ENCODE data around the gene SLC4A5.
A peak's percentile ranks its signal among the peaks of the same experiment; 100 is the strongest.

Gene SLC4A5, protein sequence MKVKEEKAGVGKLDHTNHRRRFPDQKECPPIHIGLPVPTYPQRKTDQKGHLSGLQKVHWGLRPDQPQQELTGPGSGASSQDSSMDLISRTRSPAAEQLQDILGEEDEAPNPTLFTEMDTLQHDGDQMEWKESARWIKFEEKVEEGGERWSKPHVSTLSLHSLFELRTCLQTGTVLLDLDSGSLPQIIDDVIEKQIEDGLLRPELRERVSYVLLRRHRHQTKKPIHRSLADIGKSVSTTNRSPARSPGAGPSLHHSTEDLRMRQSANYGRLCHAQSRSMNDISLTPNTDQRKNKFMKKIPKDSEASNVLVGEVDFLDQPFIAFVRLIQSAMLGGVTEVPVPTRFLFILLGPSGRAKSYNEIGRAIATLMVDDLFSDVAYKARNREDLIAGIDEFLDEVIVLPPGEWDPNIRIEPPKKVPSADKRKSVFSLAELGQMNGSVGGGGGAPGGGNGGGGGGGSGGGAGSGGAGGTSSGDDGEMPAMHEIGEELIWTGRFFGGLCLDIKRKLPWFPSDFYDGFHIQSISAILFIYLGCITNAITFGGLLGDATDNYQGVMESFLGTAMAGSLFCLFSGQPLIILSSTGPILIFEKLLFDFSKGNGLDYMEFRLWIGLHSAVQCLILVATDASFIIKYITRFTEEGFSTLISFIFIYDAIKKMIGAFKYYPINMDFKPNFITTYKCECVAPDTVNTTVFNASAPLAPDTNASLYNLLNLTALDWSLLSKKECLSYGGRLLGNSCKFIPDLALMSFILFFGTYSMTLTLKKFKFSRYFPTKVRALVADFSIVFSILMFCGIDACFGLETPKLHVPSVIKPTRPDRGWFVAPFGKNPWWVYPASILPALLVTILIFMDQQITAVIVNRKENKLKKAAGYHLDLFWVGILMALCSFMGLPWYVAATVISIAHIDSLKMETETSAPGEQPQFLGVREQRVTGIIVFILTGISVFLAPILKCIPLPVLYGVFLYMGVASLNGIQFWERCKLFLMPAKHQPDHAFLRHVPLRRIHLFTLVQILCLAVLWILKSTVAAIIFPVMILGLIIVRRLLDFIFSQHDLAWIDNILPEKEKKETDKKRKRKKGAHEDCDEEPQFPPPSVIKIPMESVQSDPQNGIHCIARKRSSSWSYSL

DNA sequence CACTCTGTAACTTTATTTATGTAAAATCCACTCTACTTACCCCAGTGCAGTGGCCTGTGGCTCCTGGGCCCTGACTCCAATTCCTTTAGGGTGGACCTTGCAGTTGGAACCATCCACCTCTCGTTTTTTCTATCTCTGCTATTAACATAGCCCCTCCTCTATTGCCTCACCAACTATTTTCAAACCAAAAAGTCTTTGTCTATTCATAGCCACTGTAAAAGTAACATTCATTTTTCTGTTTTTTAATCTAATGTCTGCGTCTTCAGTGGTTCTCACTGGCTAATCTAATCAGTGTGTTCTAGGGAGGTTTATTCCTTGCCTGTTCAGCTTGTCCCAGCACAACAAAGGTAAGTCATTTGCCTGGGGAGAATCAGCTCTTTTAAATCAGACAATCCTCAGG, at the start of gene SLC4A5:
SLC4A5 (minus strand) TSS at position 101 of the 400 bp plus-strand sequence. CDS start 28,393 bp downstream, outside the sequence.
- DNase-seq (ENCODE audit: low spot score), result no peak

DNA sequence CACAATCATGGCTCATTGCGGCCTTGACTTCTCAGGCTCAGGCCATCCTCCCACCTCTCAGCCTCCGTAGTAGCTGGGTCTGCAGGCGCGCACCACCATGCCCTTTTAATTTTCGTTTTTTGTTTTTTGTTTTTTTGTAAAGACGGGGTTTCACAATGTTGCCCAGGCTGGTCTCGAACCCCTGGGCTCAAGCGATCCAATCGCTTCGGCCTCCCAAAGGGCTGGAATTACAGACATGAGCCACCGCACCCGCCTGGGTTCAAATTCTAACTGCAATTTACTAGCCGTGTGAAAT, 49.2 kb upstream of the SLC4A5 start:
- DNase-seq (ENCODE audit: low spot score), result no peak

DNA sequence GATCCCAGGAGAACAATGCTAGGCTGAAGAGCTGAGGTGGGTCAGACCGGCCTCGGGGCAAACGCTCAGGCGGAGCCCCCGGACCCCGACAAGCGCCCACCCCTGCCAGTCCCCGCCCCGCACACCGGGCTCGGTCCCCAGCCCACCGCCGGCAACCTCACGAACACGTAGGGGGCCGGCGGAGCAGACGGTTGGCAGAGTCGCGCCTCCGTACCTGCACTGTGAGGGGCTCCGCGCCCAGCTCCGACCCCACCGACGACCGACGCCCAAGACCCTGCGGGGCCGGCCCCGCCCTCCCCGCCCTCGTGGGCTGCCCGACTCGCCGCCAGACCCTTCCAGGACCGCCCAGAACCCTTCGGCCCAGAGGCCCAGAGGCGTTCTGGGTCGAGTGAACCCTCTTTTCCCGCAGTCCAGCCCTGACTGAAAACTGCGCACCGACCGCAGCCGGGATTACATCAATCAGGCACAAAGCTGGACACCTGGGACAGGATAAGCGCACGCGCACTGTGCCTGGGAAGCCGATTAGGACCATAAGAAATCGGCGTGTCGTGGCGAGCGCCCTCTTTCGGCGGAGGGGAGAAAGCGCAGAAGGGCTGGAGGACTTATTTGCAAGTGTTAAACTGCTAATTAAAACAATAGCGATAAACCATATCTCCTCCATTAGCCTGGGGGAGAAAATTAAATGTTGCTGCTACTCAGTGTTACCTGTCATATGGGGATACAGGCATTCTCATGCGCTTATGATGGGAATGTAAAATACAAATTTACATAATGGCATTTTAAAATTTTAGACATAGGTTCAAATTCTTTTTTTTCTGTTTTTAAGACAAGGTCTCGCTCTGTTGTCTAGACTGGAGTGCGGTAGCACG, 48.6 kb upstream of the SLC4A5 start:
- peak; percentile 94 for DNase-seq (ENCODE audit: low spot score)

DNA sequence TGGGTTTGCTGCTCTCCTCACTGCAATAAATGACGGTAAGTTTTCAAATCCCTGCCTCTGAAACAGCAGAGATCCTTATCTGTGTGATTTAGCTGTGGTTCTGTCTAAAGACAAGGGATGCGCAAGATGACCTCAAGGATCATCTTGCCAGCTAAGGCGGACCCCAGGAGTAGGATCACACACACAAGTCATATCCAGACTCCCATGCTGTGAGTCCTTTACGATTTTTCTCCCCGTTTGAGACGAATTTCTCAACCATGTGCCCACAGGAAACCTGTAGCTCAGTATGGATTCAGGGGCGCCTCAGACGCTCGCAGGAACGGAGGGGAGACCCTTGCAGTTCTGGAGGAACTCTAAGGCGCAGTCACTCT, 48.0 kb upstream of the SLC4A5 start:
- DNase-seq (ENCODE audit: low spot score), result peak; percentile 49

DNA sequence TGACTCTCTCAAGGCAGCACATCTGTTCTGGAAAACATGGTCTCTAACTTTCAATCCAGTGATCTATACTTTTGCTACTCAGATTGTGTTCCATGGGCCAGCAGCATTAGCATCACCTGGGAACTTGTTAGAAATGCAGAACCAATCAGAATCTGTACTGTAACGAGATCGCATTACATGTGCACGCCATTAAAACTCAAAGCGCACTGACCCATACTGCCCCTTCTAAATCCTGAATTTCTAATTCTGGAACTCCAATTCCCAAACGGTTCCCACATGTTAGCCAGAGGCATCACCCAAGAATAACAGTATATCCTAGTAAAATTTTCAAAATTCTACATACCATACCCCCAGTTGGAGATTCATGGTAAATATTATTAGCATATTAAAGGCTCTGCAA, 47.4 kb upstream of the SLC4A5 start:
- DNase-seq (ENCODE audit: low spot score), result no peak

DNA sequence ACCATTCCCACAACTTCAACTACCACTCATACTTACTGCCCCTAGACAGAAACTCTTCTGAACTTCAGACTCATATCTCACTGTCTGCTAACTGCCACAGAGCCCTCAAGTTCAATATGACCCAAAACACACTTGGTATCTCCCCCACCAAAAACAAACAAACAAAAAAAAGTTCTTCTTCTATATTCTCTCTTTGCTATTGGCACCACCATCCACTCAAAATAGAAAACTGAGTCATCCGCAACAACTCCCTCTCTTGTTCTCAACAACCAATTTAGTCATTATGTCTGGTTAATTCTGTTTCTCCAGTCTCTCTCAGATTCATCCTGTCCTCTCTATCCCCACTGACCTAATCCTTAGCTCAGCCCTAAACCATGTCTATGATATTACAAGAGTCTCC, 44.1 kb upstream of the SLC4A5 start:
- DNase-seq (ENCODE audit: low spot score), result peak; percentile 41

DNA sequence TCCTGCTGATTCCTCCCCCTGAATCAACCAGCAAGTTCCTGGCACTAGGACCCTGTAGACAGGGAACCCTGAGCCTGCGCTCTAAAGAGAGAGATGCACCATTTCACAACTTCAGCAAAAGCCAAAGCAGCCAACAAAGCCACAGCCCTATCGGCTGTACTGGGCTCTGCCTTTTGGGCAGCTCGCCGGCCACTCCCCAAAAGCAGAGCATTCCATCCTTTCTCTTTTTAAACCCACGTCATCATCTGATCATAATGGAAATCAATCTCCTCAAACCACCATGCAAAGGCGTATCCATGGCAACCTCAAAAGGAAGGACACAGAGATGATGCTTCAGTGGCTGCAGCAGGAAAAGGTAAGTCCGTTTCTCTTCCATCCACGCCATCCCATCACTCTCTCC, 42.2 kb upstream of the SLC4A5 start:
- DNase-seq (ENCODE audit: low spot score), result peak; percentile 34

DNA sequence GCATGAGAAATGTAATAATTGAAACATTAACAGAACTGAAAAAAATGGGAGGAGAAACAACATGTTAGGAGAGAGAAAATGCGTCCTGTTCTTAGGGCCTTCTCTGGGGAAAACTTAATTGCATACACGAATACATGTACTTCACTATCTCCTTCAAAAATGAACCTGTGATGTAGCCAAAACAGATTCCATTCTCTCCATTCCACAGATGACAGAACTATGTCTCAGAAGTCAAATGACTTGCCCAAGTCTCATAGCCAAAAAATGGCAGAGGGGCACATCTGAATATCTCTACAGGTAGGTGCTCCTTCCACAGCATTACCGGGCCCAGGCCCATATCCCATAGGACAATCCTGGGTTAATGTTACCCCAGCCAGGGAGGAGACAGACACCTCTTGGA, 40.8 kb upstream of the SLC4A5 start:
- peak; percentile 39 for DNase-seq (ENCODE audit: low spot score)

DNA sequence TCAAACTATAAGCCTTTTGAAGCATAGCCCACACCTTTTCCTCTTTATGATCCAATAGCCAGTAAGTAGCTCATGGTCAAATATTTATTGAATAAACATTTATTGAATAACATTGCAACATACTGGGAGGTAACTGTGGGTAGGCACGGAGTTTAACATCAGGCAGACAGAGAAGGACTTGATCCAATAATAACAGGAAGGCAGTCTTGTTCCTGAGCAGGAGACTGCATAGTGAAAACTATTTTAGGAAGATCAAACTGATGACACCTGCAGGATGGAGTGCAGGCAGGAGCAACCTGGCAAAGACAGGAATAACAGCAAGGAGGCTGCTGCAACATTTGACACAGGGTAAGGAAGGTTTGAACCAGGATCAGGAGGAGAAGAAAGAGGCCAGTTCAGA, 40.0 kb upstream of the SLC4A5 start:
- peak; percentile 68 for DNase-seq (ENCODE audit: low spot score)

DNA sequence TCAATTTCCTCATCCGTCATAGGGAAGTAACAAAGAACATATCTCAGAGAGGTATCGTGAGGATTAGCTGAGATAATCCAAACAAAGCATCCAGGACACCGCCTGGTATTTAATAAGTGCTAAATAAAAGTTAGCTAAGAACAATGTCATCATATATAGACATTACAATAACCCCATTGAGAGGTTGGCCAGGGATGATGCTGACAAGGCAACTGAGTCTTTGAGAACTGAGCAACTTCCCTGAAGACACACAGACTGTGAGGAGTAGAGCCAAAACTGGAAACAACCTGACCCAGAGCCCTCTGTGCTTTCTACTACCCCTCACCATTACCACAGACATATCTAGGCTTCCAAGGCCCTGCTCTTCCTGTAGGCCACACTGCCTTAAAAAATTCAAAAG, 38.5 kb upstream of the SLC4A5 start:
- DNase-seq (ENCODE audit: low spot score), result no peak

DNA sequence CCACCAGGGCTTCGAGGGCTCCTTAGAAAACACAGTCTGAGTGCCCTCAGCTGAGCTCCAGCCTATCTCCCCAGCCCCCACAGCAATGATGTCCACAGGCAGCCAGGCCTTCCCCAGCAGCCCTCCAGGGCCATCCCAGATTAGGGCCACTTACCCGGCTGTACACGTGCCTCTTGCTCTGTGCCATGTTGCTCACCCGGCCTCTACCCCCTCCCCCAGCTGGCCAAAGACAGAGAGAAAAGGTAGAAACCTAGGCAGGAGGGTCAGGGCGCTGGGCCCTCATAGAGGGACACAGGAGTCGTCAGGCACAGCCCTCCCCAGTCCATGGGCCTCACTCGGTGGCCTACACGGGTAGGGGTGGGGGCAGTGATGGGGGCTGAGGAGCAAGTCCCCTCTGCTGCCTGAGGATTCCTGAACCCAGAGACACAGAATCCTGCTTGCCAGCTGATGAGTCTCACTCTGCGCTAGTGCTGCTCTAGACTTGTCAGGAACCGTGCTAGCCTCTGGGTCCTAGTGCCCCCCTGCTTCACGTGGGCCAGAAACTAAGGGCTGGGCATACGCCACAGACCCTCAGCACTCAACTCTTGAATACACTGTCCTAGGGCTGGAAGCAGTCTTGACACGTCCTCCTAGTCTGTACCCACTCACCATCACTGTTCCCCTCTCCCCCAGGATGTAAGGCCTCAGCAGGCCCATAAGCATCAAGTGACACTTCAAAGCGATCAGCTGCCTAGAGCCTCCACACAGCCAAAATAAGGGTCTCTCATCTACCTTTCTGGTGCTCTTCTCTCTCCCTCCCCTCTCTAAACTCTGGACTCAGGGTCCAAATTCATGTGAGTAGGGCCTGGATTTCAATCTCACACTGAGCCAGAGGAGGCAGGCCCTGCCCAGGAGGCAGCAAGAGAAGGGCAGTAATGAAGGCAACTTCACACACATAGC, 36.9 kb upstream of the SLC4A5 start, which contains the start of gene DCTN1:
DCTN1 (minus strand) TSS at position 461 of the 939 bp plus-strand sequence; CDS start at position 187, 274 bp downstream.
- DNase-seq (ENCODE audit: low spot score), result peak; percentile 84

DNA sequence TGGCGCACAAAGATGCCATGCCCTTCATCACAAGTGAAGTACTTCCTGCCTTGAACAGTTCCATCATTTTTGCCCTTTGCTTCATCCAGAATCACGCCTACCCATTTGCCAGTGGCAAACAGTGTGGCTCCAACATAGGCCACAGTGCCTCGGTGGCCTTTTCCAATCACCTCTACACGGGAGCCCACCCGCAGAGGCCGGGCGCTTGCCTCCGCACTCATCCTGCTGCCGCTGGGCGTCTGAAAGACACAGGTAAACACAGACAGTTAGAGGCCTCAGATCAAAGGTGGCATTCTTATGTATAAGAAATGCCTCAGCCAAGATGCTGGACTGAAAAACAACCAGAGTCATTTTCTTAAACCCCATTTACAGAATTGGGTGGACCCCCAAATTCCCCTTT, 34.8 kb upstream of the SLC4A5 start:
- no peak for DNase-seq (ENCODE audit: low spot score)

DNA sequence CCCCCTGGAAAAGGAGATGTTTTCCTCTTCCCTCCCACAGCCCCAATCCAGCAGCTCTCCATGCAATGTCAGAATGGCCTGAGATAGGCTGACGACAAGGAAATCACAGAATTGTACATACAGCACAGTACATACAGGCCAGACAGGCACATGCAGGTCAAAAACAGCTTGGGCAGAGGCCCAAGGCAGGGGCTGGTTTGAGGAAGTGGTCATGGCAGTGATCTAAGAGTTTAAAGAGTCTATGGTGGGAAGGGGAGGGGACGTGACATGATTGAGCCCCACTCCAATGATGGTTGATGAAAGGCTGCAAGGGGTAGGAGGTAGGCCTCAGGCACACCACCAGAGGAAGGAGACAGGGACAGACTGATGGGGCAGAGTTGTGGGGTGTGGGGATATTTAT, 32.6 kb upstream of the SLC4A5 start:
- DNase-seq (ENCODE audit: low spot score), result no peak

DNA sequence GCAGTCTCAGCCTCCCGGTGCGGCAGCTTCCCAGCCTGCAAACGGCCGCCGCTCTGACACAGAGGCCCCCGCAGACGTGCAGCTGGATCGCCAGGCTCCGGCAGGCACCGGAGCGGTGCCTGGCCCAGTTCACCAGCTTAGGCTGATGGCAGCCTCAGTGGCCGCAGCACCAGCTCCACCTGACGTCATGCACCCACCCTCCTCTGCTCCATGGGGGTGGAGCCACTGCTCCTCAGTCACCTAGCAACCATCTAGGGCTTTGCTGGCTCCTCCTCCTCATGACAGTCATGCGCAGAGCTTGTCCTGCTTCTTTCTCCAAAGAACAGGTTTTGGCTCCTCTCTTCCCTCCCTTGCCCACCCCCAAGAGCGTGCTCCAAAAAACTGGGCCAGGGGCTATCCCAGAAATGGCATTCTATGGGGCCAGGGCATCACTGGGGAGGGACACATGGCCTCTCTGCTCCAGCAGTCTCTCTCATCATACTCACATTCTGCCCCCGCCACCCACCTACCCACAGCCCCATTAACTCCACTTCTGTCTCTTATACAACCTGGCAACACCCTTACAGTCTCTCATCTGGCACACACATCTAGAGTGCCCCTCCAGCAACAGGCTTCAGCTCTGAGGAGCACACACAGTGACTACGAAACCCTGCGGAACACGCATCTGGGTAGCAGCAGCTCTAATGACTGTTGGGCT, 31.4 kb upstream of the SLC4A5 start:
- DNase-seq (ENCODE audit: low spot score), result peak; percentile 56

DNA sequence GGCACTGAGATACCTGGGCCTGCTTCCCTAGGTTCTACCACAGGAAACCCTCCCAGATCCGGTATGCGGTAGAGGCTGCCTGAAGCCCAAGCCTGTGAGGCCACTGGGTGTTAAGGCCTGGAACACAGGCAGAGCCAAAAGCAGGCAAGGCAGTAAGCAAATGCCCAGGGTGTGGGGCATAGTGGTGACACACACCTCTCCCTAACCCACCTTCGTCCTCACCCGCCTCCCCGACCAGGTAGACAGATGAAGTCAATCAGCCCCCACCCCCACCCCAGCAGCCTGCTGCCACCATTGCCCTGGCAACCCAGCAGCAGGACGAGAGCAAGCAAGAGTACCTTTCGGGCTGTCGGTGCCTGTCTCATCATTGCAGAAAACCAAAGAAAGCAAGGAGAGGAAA, 30.8 kb upstream of the SLC4A5 start:
- no peak for DNase-seq (ENCODE audit: low spot score)

DNA sequence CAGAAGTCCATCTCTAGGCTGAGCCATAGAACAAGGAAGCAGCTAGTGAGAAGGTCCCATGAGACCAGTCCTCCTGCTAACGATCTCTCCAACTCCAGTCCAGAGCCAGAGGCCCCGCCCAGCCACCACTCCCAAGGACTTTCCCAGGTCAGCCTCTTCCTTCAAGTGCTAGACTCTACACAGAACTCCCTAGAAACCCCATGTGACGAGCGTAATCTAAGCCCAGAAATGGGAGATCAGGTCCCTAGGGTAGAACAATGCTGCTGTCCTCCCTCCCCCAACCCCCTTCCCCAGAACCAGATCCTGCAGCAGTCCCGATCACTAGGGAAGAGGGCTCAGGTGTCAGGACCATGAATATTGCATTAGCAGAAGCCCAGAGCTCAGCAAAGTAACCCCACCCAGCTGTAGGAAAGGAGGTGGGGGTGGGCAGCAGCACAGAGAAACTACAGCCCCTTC, 30.0 kb upstream of the SLC4A5 start:
- DNase-seq (ENCODE audit: low spot score), result no peak

DNA sequence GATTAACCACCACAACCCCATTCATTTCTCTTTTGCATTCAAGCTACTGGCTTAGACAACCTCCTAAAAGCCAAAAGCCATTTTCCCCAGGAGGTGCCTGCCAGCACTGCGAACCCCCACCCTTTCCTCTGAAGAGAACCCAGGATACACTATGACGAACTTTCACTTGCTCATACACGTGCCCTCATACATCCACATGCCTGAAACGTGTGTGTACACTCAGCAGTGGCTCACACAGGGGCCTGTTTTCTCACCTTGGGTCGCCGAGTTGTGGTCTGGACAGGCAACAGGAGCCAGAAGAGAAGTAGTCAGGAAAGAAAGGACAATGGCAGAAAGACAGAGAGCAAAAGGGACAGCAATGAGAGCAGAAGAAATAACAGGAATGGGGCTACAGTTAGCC, 29.5 kb upstream of the SLC4A5 start:
- DNase-seq (ENCODE audit: low spot score), result no peak

DNA sequence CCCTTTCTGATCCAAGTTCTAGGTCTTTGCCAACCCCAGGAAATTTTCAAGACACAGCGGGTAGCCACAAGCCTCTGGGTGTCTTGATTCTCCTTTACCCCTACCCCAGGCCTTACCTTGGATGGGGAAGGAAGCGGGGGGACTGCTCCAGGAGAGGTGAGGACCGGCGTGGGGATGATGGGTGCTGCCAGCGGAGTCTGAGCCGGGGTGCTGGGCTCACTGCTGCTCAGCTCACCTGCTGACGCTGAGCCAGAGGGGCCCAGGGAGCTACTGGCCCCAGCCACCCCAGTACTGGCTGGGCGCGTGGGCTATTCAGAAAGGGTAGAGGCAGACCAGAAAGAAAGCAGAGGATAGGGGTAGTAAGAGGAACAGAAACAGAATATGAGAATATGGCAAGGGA, 28.2 kb upstream of the SLC4A5 start:
- no peak for DNase-seq (ENCODE audit: low spot score)

DNA sequence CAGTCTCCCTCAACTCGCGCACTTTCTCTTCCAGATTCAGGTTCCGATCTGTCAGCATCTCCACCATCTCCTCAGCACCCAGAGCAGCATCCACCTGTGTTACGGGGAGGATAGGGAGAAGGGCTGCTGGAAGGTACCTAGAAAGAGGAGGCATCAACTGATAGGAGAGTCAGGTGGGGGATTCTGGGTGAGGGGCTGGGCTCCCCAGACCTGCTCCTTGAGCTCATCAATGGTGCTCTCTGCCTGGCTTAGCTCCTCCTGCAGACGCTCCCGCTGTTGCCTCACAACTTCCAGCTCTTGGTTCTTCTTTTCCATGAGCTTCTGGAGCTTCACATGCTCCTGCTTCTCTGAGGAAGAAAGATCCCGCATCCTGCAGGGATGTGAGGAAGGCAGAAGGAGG, 26.8 kb upstream of the SLC4A5 start:
- no peak for DNase-seq (ENCODE audit: low spot score)

DNA sequence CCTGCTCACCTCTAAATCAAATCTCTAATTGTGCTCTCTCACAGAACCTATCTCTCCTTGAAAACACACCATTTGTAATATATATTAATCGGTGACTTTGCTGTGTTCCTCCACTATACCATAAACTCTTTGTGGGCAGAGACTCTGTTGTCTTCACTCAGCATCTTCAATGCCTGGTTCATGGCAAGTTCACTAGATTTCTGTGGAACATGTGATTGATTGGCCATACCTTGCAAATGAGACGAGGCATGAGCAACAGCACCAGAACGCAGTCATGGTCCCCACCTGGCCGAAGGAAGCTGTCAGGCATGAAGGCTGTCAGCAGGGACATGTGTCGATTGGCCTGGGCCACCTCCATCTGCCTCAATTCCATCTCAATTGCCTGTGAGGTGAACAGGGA, 25.3 kb upstream of the SLC4A5 start:
- DNase-seq (ENCODE audit: low spot score), result no peak

Data from AG08396 (cell line).